Muscle layer of duodenum (tissue), 2 donors: ENCODE data around the gene LILRB5.
"Not testable (repeated sequence)": the region's sequence is repeated elsewhere in the genome, so short reads cannot be mapped to it uniquely, and the experiment has no call there.

Experiments
- H3K27ac ChIP-seq: one replicate; pipeline ENCODE4 v1.7.0; 2013; ENCODE audit warnings: mild to moderate bottlenecking, low read length
- H3K27me3 ChIP-seq: one replicate; pipeline ENCODE4 v1.7.0; 2013; ENCODE audit warnings: low read depth, mild to moderate bottlenecking, control low read depth, low read length
- H3K36me3 ChIP-seq, 2 donors: one replicate each; pipeline ENCODE4 v1.7.0; 2013; ENCODE audit warnings: low read length in 2 of 2, control low read depth in 1 of 2, mild to moderate bottlenecking in 1 of 2; ENCODE audit not compliant: insufficient read depth in 2 of 2, control insufficient read depth in 1 of 2
- H3K4me1 ChIP-seq, 2 donors: one replicate each; pipeline ENCODE4 v1.7.0; 2013; ENCODE audit warnings: low read length in 2 of 2, mild to moderate bottlenecking in 2 of 2, control low read depth in 1 of 2, moderate library complexity in 1 of 2; ENCODE audit not compliant: insufficient read depth in 2 of 2, control insufficient read depth in 1 of 2
- H3K4me3 ChIP-seq, 2 donors: one replicate each; pipeline ENCODE4 v1.7.0; 2013; ENCODE audit warnings: low read length in 2 of 2, low read depth in 1 of 2, mild to moderate bottlenecking in 1 of 2
- H3K9me3 ChIP-seq, 2 donors: one replicate each; pipeline ENCODE4 v1.7.0; 2013; ENCODE audit warnings: low read length in 2 of 2, control low read depth in 1 of 2, mild to moderate bottlenecking in 1 of 2; ENCODE audit not compliant: control insufficient read depth in 1 of 2
- donor health status: healthy.

Gene LILRB5

GRCh38 chr19:54274516-54274915 is 17.4 kb upstream of the LILRB5 start:
- H3K9me3 ChIP-seq, H3K36me3 ChIP-seq, H3K4me1 ChIP-seq, H3K27me3 ChIP-seq, H3K4me3 ChIP-seq, H3K27ac ChIP-seq: not testable (repeated sequence)

- H3K9me3 ChIP-seq: no peaks in the 10 kb centered on the region
- no peak overlapping the region for H3K27ac ChIP-seq
- H3K27me3 ChIP-seq: no peaks in the 10 kb centered on the region
- H3K4me1 ChIP-seq: no peaks in the 10 kb centered on the region
- H3K36me3 ChIP-seq: no peaks in the 10 kb centered on the region
- no peak overlapping the region for H3K4me3 ChIP-seq
Measured at GRCh38 chr19:54273821-54274220, 16.7 kb upstream of the LILRB5 start.

- not testable (repeated sequence) for H3K27ac ChIP-seq, H3K36me3 ChIP-seq, H3K4me1 ChIP-seq, H3K4me3 ChIP-seq, H3K27me3 ChIP-seq, H3K9me3 ChIP-seq
Measured at GRCh38 chr19:54272181-54272580, 15.1 kb upstream of the LILRB5 start.

GRCh38 chr19:54271587-54271986 is 14.5 kb upstream of the LILRB5 start:
- H3K27ac ChIP-seq, H3K4me1 ChIP-seq, H3K4me3 ChIP-seq, H3K9me3 ChIP-seq, H3K36me3 ChIP-seq, H3K27me3 ChIP-seq: not testable (repeated sequence)

- H3K27me3 ChIP-seq: no peaks in the 10 kb centered on the region
- no peak overlapping the region for H3K4me3 ChIP-seq
- no peak overlapping the region for H3K27ac ChIP-seq
- H3K4me1 ChIP-seq: no peaks in the 10 kb centered on the region
- H3K36me3 ChIP-seq: no peaks in the 10 kb centered on the region
- H3K9me3 ChIP-seq: no peaks in the 10 kb centered on the region
Measured at GRCh38 chr19:54271106-54271505, 14.0 kb upstream of the LILRB5 start.

- Histone ChIP-seq H3K27me3 (no peaks in the 10 kb centered on the region), H3K4me3 (no peak overlapping the region), H3K9me3 (no peaks in the 10 kb centered on the region), H3K4me1 (no peaks in the 10 kb centered on the region), H3K27ac (no peak overlapping the region), H3K36me3 (no peaks in the 10 kb centered on the region)
Measured at GRCh38 chr19:54268936-54269335, 11.9 kb upstream of the LILRB5 start.

GRCh38 chr19:54266133-54266532 is 9.1 kb upstream of the LILRB5 start:
- Histone ChIP-seq H3K4me3 (no peak overlapping the region), H3K36me3 (no peaks in the 10 kb centered on the region), H3K4me1 (no peaks in the 10 kb centered on the region), H3K27ac (no peak overlapping the region), H3K27me3 (no peaks in the 10 kb centered on the region), H3K9me3 (no peaks in the 10 kb centered on the region)

- H3K4me3 ChIP-seq: no peak overlapping the region
- no peak overlapping the region for H3K27ac ChIP-seq
- no peaks in the 10 kb centered on the region for H3K27me3 ChIP-seq
- H3K36me3 ChIP-seq: no peaks in the 10 kb centered on the region
- no peaks in the 10 kb centered on the region for H3K4me1 ChIP-seq
- no peaks in the 10 kb centered on the region for H3K9me3 ChIP-seq
Measured at GRCh38 chr19:54262470-54262869, 5.4 kb upstream of the LILRB5 start.

GRCh38 chr19:54262066-54262465 is 5.0 kb upstream of the LILRB5 start:
- H3K9me3 ChIP-seq: no peaks in the 10 kb centered on the region
- H3K27ac ChIP-seq: no peak overlapping the region
- no peaks in the 10 kb centered on the region for H3K27me3 ChIP-seq
- H3K4me1 ChIP-seq: no peaks in the 10 kb centered on the region
- H3K36me3 ChIP-seq: no peaks in the 10 kb centered on the region
- H3K4me3 ChIP-seq: no peak overlapping the region

- no peak overlapping the region for H3K27ac ChIP-seq
- H3K36me3 ChIP-seq: no peaks in the 10 kb centered on the region
- H3K4me3 ChIP-seq: no peak overlapping the region
- no peaks in the 10 kb centered on the region for H3K27me3 ChIP-seq
- H3K9me3 ChIP-seq: no peaks in the 10 kb centered on the region
- H3K4me1 ChIP-seq: no peaks in the 10 kb centered on the region
Measured at GRCh38 chr19:54256250-54257115, 590 bp downstream of the LILRB5 start.

GRCh38 chr19:54255105-54255775 is 1.8 kb downstream of the LILRB5 start:
- no peak overlapping the region for H3K4me3 ChIP-seq
- no peaks in the 10 kb centered on the region for H3K36me3 ChIP-seq
- H3K4me1 ChIP-seq: no peaks in the 10 kb centered on the region
- no peaks in the 10 kb centered on the region for H3K9me3 ChIP-seq
- H3K27ac ChIP-seq: no peak overlapping the region
- no peaks in the 10 kb centered on the region for H3K27me3 ChIP-seq
